Omental fat pad (tissue), 4 donors: ENCODE results near the gene EIF4G1. TPM values are rescaled to one million over a fixed set of nuclear protein-coding genes. Genes with fewer than 3 reads are reported as not detected.

Experiments
- ATAC-seq: fragments of 150-250 bp; one replicate; pipeline ENCODE4 v1.9.1; 2016; ENCODE audit warnings: mild to moderate bottlenecking, moderate library complexity; ENCODE audit not compliant: low FRiP score
- DNase-seq: peaks from one replicate; pipeline ENCODE4 v3.0.0-alpha.2; 2019; ENCODE audit warnings: low spot score
- CTCF ChIP-seq, 3 donors: fragments of 450-650 bp; IDR thresholded peaks; one replicate each; pipeline ENCODE4 v1.5.1; 2016 to 2017; ENCODE audit warnings: antibody characterized with exemption in 3 of 3, mild to moderate bottlenecking in 3 of 3, moderate library complexity in 2 of 3
- total RNA-seq, 4 donors: library from RNA; depleted of rRNA; stranded (reverse); fragments of >200 nt; gene quantifications; one replicate each; pipeline ENCODE4 v1.1.0, GENCODE V29; 2016

Gene EIF4G1
- total RNA-seq, 4 donors from 2014 or later: 235 to 471 (median 268) TPM

GRCh38 chr3:184377374-184377773, 63.0 kb downstream of the EIF4G1 start:
- no peak for TF ChIP-seq CTCF (IDR thresholded peaks at IDR 0.05)
- no peak for ATAC-seq
- DNase-seq: no peak

- DNase-seq (no peak), ATAC-seq (no peak)
- TF ChIP-seq CTCF (IDR thresholded peaks at IDR 0.05): no peak
Measured at GRCh38 chr3:184377882-184378445, 63.6 kb downstream of the EIF4G1 start, which contains the start of gene THPO. Gene THPO (minus strand): TSS chr3:184378207. CDS start chr3:184376259, 1,948 bp downstream.

GRCh38 chr3:184378651-184379357, 64.4 kb downstream of the EIF4G1 start:
- DNase-seq (no peak), ATAC-seq (no peak)
- no peak for TF ChIP-seq CTCF (IDR thresholded peaks at IDR 0.05)

- ATAC-seq: peak; percentile 16
- TF ChIP-seq CTCF (IDR thresholded peaks at IDR 0.05): no peak
- DNase-seq: no peak
Measured at GRCh38 chr3:184379358-184380184, 65.2 kb downstream of the EIF4G1 start, which contains the start of gene CHRD. Gene CHRD (plus strand): TSS chr3:184380054. CDS start chr3:184380319, 265 bp downstream.

GRCh38 chr3:184380185-184380626, 65.8 kb downstream of the EIF4G1 start:
- ATAC-seq (peak; percentile 76), DNase-seq (no peak)
- TF ChIP-seq CTCF (IDR thresholded peaks at IDR 0.05): no peak

GRCh38 chr3:184380627-184381260, 66.3 kb downstream of the EIF4G1 start:
- no peak for TF ChIP-seq CTCF (IDR thresholded peaks at IDR 0.05)
- ATAC-seq: peak; percentile 18
- DNase-seq: no peak
